Endothelial cell of umbilical vein (primary cell): ENCODE data around the gene PARP8. TPM values are rescaled to one million over a fixed set of nuclear protein-coding genes. Genes with fewer than 3 reads are reported as not detected.

Experiments used
- BruUV-seq: library from RNA; stranded (reverse); fragments of 400-500 nt; replicated peaks from 2 replicates; lab custom pipeline; 2021; lab: Mats Ljungman, UMichigan
- CTCF ChIA-PET: fragments of 300-600, 350-600 bp; sonication (Branson Sonifier 250); formaldehyde crosslinking; loops from one replicate; lab custom pipeline; 2021; ENCODE audit warnings: antibody characterized with exemption, inconsistent platforms; lab: Charles Lee
- POLR2A ChIA-PET: fragments of 300-600, 350-600 bp; sonication (Branson Sonifier 250); formaldehyde crosslinking; loops from one replicate; lab custom pipeline; 2021; ENCODE audit warnings: antibody characterized with exemption, inconsistent platforms; lab: Charles Lee
- DNase-seq: peaks from one replicate; pipeline ENCODE4 v3.0.0-alpha.2; 2011; ENCODE audit warnings: low read depth, low spot score
- FAIRE-seq: peaks from 2 replicates; lab custom pipeline; 2011; peaks lifted over from hg19 to GRCh38; lab: Jason Lieb, UNC
- H2AFZ ChIP-seq: 2 replicates; pipeline ENCODE4 v1.6.0; 2012; ENCODE audit warnings: low read depth, low read length, control low read depth, inconsistent platforms
- H3K27ac ChIP-seq: 2 replicates; pipeline ENCODE4 v1.5.1; 2011; ENCODE audit warnings: low read depth, mild to moderate bottlenecking, control low read depth, low read length, moderate library complexity; ENCODE audit not compliant: insufficient read depth
- H3K27me3 ChIP-seq, 2 experiments: 2 replicates each; pipeline versions ENCODE4 v1.6.0 to v1.6.1; 2011; ENCODE audit warnings: low read length in 2 of 2, mixed read lengths in 1 of 2; ENCODE audit not compliant: control insufficient read depth in 2 of 2, insufficient read depth in 2 of 2
- H3K36me3 ChIP-seq, 2 experiments: 2 replicates in 1 of 2; 3 replicates in 1 of 2; pipeline ENCODE4 v1.5.1; 2011; ENCODE audit warnings: low read length in 2 of 2, mild to moderate bottlenecking in 1 of 2, moderate library complexity in 1 of 2; ENCODE audit not compliant: control insufficient read depth in 2 of 2, insufficient read depth in 2 of 2; ENCODE audit errors: extremely low read depth in 1 of 2
- H3K4me1 ChIP-seq: 3 replicates; pipeline ENCODE4 v1.5.1; 2011; ENCODE audit warnings: mild to moderate bottlenecking, low read length; ENCODE audit not compliant: control insufficient read depth, insufficient read depth; ENCODE audit errors: extremely low read depth
- H3K4me2 ChIP-seq: 2 replicates; pipeline ENCODE4 v1.6.1; 2011; ENCODE audit warnings: low read length, control low read depth, mixed read lengths; ENCODE audit not compliant: insufficient read depth
- H3K4me3 ChIP-seq, 3 experiments: fragments of 200-600 bp in 1 of 3; sonication (generic), shearing (Covaris generic) in 1 of 3; replicated peaks in 1 of 3; 2 replicates each; pipeline ENCODE4 v1.5.1; 2011 to 2016; ENCODE audit warnings: control low read depth in 3 of 3, low read length in 3 of 3, mild to moderate bottlenecking in 2 of 3, inconsistent platforms in 1 of 3, low read depth in 1 of 3, moderate library complexity in 1 of 3; ENCODE audit not compliant: insufficient read depth in 1 of 3
- H3K79me2 ChIP-seq: 2 replicates; pipeline ENCODE4 v1.6.0; 2012; ENCODE audit warnings: low read length, inconsistent platforms; ENCODE audit not compliant: control insufficient read depth, insufficient read depth
- H3K9ac ChIP-seq: replicated peaks from 2 replicates; pipeline ENCODE3; 2011; ENCODE audit warnings: low read length, control low read depth; ENCODE audit not compliant: insufficient read depth; ENCODE audit errors: extremely low read depth
- H3K9me1 ChIP-seq: replicated peaks from 3 replicates; pipeline ENCODE4 v1.6.0; 2011; ENCODE audit warnings: mild to moderate bottlenecking, low read length; ENCODE audit not compliant: control insufficient read depth, insufficient read depth; ENCODE audit errors: extremely low read depth
- H3K9me3 ChIP-seq: replicated peaks from 2 replicates; pipeline ENCODE4 v1.5.1; 2012; ENCODE audit warnings: low read length, inconsistent platforms; ENCODE audit not compliant: control insufficient read depth, insufficient read depth
- H4K20me1 ChIP-seq: replicated peaks from 2 replicates; pipeline ENCODE3; 2011; ENCODE audit warnings: mild to moderate bottlenecking, low read length; ENCODE audit not compliant: control insufficient read depth, insufficient read depth; ENCODE audit errors: extremely low read depth
- EZH2 ChIP-seq: IDR thresholded peaks from 2 replicates; pipeline ENCODE4 v1.6.1; 2012; ENCODE audit warnings: borderline replicate concordance, low read depth, mild to moderate bottlenecking, moderate library complexity, low read length, inconsistent platforms; ENCODE audit not compliant: severe bottlenecking
- FOS ChIP-seq: IDR thresholded peaks from 2 replicates; pipeline ENCODE4 v1.6.1; 2011; ENCODE audit warnings: mild to moderate bottlenecking, low read length, moderate library complexity, borderline replicate concordance; ENCODE audit not compliant: insufficient read depth
- POLR2A ChIP-seq: IDR thresholded peaks from 2 replicates; pipeline ENCODE4 v1.6.1; 2012; ENCODE audit warnings: low read depth, mild to moderate bottlenecking, control low read depth, low read length
- dilution Hi-C: fragments of 300-500 bp; cut with MboI; formaldehyde crosslinking; loops from one replicate; pipeline ENCODE4 v1.15.0; 2019; ENCODE audit warnings: low sequenced_read_pairs; ENCODE audit not compliant: extremely low pct_ligation_motif_present
- intact Hi-C: fragments of 100-400 bp; cut with micrococcal nuclease; formaldehyde crosslinking; loops from one replicate; pipeline ENCODE4 v1.10.0; 2022
- polyA plus RNA-seq, 4 experiments: library from polyadenylated mRNA; depleted of rRNA in 3 of 4; stranded (reverse) in 3 of 4; unstranded in 1 of 4; fragments of >200 nt; gene quantifications; 2 replicates each; pipeline versions ENCODE4 v1.2.1 to v1.2.3, GENCODE V29; 2011 to 2012; ENCODE audit warnings: missing spikeins in 1 of 4
- total RNA-seq: library from RNA; stranded (reverse); gene quantifications from 2 replicates; pipeline ENCODE4 v1.2.3, GENCODE V29; 2021
- TF ChIP-seq, protein P1 (sequence below), 2 donors: IDR thresholded peaks; 1 replicate in 1 of 2; 2 replicates in 1 of 2; pipeline ENCODE4 v1.5.1; 2011; ENCODE audit warnings: low read length in 2 of 2, mild to moderate bottlenecking in 2 of 2, moderate library complexity in 2 of 2, control low read depth in 1 of 2, inconsistent platforms in 1 of 2, low read depth in 1 of 2; ENCODE audit not compliant: insufficient read depth in 1 of 2; ENCODE audit errors: extremely low read depth in 1 of 2

PARP8 gene
- total and polyA plus RNA-seq, 2 donors (not counting 3 experiments of a cell fraction or from before 2014, with no cell fraction given) = 0.03 to 0.60 TPM

GRCh38 chr5:50766042-50766441 is 99.6 kb downstream of the PARP8 start:
- H3K4me3 ChIP-seq = no peak overlapping the region
- no peak overlapping the region for H3K4me2 ChIP-seq
- no peaks in the 10 kb centered on the region for H3K27me3 ChIP-seq
- H3K27ac ChIP-seq = no peak overlapping the region
- CTCF ChIA-PET = no interaction called here
- dilution Hi-C loops (no loop called here), intact Hi-C loops (no loop called here)
- BruUV-seq = no TSS peak
- H3K9me1 ChIP-seq = no peaks in the 10 kb centered on the region
- peaks cover 2% of the 10 kb centered on the region for H3K9me3 ChIP-seq
- no peak overlapping the region for H3K9ac ChIP-seq
- DNase-seq = no peak
- no peak for TF ChIP-seq FOS
- no peak for TF ChIP-seq POLR2A
- H2AFZ ChIP-seq = no peak overlapping the region
- FAIRE-seq = no peak
- no peaks in the 10 kb centered on the region for H3K79me2 ChIP-seq
- POLR2A ChIA-PET = no interaction called here
- H4K20me1 ChIP-seq = no peaks in the 10 kb centered on the region
- H3K36me3 ChIP-seq = no peaks in the 10 kb centered on the region
- no peaks in the 10 kb centered on the region for H3K4me1 ChIP-seq

DNA sequence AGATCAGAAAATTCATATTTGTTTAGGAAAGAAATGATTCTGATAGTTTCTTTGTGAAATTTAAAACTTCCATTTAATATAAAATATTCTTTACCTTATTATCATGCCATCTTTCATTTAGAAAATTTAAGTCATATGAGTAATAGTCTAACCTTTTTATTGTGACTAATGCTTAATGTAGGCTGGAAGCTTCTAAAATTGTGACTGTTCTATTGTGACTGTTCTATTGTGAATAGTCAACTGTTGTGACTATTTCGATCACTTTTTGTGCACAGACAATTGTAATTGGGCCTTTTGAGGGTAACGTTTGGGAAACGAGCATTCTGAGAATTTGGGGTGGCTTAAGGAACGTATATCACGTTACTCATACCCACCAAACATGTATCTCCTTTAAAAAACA is 100.0 kb downstream of the PARP8 start:
- no peaks in the 10 kb centered on the region for H3K27me3 ChIP-seq
- POLR2A ChIA-PET = no interaction called here
- dilution Hi-C loops (no loop called here), intact Hi-C loops (no loop called here)
- FAIRE-seq (no peak), DNase-seq (no peak)
- H3K36me3 ChIP-seq = no peaks in the 10 kb centered on the region
- no peak overlapping the region for H3K27ac ChIP-seq
- H3K9ac ChIP-seq = no peak overlapping the region
- H3K79me2 ChIP-seq = no peaks in the 10 kb centered on the region
- no peak for TF ChIP-seq EZH2
- TF ChIP-seq, protein P1, sequence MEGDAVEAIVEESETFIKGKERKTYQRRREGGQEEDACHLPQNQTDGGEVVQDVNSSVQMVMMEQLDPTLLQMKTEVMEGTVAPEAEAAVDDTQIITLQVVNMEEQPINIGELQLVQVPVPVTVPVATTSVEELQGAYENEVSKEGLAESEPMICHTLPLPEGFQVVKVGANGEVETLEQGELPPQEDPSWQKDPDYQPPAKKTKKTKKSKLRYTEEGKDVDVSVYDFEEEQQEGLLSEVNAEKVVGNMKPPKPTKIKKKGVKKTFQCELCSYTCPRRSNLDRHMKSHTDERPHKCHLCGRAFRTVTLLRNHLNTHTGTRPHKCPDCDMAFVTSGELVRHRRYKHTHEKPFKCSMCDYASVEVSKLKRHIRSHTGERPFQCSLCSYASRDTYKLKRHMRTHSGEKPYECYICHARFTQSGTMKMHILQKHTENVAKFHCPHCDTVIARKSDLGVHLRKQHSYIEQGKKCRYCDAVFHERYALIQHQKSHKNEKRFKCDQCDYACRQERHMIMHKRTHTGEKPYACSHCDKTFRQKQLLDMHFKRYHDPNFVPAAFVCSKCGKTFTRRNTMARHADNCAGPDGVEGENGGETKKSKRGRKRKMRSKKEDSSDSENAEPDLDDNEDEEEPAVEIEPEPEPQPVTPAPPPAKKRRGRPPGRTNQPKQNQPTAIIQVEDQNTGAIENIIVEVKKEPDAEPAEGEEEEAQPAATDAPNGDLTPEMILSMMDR (IDR thresholded peaks at IDR 0.05; ENCODE audit: extremely low read depth in 1 of 2, insufficient read depth in 1 of 2, low read depth in 1 of 2, low read length in 2 of 2) = no peak
- no peaks in the 10 kb centered on the region for H3K9me1 ChIP-seq
- no peak overlapping the region for H3K4me3 ChIP-seq
- H3K4me2 ChIP-seq = no peak overlapping the region
- H3K9me3 ChIP-seq = peaks cover 2% of the 10 kb centered on the region
- no peaks in the 10 kb centered on the region for H4K20me1 ChIP-seq
- CTCF ChIA-PET = no interaction called here
- BruUV-seq = no TSS peak
- H2AFZ ChIP-seq = no peak overlapping the region
- H3K4me1 ChIP-seq = no peaks in the 10 kb centered on the region
